ENCODE measurements around the gene ITGB1BP1.

The ITGB1BP1 gene

DNA sequence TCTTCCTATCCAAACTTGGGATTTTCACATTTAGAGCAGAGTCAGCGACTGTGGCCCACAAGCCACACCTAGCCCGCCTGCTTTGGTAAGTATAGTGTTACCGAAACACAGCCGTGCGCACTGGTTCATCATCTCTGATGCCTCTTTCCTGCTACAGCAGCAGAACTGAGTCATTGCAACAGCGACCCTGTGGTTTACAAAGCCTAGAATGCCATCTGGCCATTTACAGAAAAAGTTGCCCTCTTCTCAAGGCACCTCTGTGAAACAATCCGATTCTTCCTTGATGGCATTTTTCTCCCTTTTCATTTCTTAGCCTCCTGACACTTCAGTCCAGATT is 40.3 kb upstream of the ITGB1BP1 start:
- no peak for DNase-seq (ENCODE audit: extremely low spot score)
- ChIA-PET POLR2A (no interaction called here), CTCF (interaction anchor here (1.3 kb wide), 1 partner anchor 10 kb away, joined by 3 read pairs; no protein-coding TSS in a partner anchor)
- TF ChIP-seq, protein P1, sequence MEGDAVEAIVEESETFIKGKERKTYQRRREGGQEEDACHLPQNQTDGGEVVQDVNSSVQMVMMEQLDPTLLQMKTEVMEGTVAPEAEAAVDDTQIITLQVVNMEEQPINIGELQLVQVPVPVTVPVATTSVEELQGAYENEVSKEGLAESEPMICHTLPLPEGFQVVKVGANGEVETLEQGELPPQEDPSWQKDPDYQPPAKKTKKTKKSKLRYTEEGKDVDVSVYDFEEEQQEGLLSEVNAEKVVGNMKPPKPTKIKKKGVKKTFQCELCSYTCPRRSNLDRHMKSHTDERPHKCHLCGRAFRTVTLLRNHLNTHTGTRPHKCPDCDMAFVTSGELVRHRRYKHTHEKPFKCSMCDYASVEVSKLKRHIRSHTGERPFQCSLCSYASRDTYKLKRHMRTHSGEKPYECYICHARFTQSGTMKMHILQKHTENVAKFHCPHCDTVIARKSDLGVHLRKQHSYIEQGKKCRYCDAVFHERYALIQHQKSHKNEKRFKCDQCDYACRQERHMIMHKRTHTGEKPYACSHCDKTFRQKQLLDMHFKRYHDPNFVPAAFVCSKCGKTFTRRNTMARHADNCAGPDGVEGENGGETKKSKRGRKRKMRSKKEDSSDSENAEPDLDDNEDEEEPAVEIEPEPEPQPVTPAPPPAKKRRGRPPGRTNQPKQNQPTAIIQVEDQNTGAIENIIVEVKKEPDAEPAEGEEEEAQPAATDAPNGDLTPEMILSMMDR (IDR thresholded peaks at IDR 0.05; ENCODE audit: control extremely low read depth, extremely low read depth, low read depth, missing control alignments) = no peak

DNA sequence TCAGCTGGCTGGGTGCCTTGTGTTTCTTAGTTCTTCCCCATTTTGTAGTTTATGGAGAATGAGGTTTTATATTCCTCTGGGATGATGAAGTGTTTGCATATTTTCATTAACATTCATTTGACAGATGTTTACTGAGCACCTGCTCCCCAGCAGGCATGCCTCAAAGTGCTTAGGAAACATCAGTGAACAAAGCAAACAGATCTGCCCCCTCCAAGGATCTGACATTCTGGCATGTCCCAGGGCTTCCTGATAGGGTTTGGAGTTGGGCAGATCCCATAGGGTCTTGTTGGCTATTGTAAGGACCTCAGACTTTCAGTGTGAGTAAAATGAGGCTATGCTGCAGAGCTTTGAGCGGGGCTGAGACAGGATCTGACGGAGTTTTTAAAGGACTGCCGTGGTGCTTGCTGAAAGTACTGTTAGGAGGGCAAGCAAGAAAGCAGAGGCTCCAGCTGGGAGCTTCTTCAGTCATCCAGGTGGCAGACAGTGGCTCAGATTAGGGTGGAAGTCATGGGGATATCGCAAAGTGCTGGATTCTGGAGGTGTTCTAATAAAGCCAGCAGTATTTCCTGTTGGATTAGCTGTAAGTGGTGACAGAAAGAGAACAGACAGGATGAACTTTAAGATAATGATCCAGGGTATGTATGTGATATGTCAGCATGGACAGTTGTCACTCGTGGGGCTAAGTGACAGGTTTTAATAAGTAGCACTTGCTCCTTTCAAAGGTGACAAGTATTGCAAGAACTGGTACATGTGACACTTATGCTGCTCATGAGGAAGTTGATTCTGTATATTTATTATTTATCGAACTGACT is 39.8 kb upstream of the ITGB1BP1 start:
- ChIA-PET CTCF (interaction anchor here (0.7 to 1.3 kb wide), 2 partner anchors 9 to 10 kb away, joined by 3 read pairs; no protein-coding TSS in a partner anchor), POLR2A (no interaction called here)
- no peak for DNase-seq (ENCODE audit: extremely low spot score)
- TF ChIP-seq, protein P1 (IDR thresholded peaks at IDR 0.05; ENCODE audit: control extremely low read depth, extremely low read depth, low read depth, missing control alignments) = no peak

DNA sequence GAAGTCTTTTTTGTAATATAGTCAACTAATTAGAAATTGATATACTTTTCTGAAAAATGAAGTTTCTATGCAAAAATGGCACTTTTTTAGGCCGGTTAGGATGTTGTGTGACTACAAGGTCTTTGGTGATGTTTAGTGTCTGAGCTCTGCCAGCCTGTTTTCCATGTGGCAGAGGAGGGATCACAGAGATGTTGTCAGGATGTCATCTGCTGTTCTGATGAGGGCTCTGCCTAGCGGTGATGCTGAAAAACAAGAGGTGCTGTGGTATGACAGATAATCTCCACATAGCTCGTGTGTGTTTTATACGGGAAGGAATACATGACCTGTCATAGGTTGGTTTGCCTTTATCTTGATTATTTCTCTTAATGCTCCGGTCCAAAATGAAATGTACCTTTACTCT is 39.0 kb upstream of the ITGB1BP1 start:
- TF ChIP-seq, protein P1 (IDR thresholded peaks at IDR 0.05; ENCODE audit: control extremely low read depth, extremely low read depth, low read depth, missing control alignments) = no peak

DNA sequence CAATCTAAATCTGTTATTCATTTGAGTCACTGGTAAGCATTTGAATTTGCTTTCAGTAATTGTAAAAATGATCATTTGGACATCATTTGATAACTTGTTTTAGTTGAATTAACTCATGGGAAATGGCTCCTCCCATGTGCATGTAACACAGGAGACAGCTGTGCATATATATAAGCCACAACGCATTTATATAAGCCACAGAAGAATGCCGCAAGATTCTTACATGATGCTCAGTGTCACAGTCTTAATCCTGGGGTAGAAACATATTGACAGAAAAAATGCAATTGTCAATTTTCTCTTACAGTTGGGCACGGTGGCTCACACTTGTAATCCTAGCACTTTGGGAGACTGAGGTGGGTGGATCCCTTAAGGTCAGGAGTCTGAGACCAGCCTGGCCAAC is 37.8 kb upstream of the ITGB1BP1 start:
- POLR2A ChIA-PET = no interaction called here
- TF ChIP-seq, protein P1 (IDR thresholded peaks at IDR 0.05; ENCODE audit: control extremely low read depth, extremely low read depth, low read depth, missing control alignments) = no peak
- DNase-seq (ENCODE audit: extremely low spot score) = no peak
- CTCF ChIA-PET = no interaction called here

More for the DNA sequence above, 39.0 kb upstream of the ITGB1BP1 start:
- DNase-seq (ENCODE audit: extremely low spot score) = no peak
- POLR2A ChIA-PET = no interaction called here
- CTCF ChIA-PET = interaction anchor here (0.7 to 1.3 kb wide), 2 partner anchors 9 kb away, joined by 3 read pairs; no protein-coding TSS in a partner anchor

DNA sequence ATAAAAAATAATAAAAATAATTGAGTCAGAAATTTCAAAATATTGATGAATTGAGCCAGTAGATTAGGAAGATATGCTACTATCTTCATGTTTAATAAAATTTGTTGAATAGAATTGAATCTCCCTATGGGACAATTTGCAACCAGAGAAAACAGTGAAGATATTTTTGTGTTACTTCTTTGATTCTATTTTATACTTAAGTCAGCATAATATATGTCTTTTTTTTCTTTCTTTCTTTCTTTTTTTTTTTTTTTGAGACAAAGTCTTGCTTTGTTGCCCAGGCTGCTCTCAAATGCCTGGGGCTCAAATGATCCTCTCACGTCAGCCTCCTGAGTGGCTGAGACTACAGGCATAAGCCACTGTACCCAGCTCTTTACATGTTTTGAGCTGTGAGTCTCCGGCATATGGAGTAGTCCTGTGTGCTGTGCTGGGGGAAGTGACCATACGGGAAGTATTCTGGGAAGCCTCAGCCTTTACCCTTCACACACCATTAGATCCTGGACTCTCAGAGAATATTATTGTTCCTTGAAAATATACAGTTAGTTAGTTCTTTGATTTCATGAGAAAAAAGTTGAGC is 37.2 kb upstream of the ITGB1BP1 start:
- TF ChIP-seq, protein P1 (IDR thresholded peaks at IDR 0.05; ENCODE audit: control extremely low read depth, extremely low read depth, low read depth, missing control alignments) = no peak
- DNase-seq (ENCODE audit: extremely low spot score) = no peak
- ChIA-PET POLR2A (no interaction called here), CTCF (no interaction called here)

DNA sequence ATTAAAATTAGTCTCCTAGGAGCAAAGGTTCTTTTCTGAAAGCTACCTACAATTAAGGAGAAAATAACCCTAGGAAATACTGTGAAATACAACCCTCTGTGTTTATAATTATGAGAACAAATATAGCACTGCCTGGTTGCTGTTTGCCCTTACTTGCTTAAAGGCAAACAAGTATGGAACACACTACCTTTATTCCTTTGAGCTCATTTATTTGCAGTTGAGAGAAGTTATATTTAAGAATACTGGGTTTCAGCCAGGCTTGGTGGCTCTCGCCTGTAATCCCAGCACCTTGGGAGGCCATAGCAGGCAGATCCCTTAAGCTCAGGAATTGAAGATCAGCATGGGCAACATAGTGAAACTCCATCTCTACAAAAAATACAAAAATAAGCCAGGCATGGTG is 27.9 kb upstream of the ITGB1BP1 start:
- ChIA-PET CTCF (interaction anchor here (1.5 kb wide), 1 partner anchor 16 kb away, joined by 3 read pairs; no protein-coding TSS in a partner anchor), POLR2A (no interaction called here)
- DNase-seq (ENCODE audit: extremely low spot score) = no peak
- TF ChIP-seq, protein P1 (IDR thresholded peaks at IDR 0.05; ENCODE audit: control extremely low read depth, extremely low read depth, low read depth, missing control alignments) = no peak

Data from GM10248 (cell line).